Measurements from ENCODE around the gene SPATS1.

DNA sequence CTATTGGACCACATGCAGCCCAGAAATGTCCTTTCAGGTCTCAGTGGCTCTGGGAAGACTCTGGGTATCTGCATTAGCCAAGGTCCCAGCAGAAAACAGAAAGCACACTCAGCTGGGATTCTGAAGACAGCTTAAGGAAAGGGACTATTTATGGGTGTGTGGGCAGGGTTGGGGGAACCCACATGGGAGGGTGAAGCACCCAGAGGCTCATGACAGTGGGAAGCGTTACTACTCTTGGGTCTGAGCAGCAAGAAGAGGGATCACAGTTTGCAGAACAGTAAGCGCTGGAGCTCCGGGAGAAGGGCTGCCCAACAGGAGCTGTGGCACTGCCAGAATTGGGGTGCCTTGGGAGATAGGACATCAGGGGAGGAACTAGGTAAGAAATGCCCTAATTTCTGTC lies 32.6 kb downstream of the SPATS1 start:
- TF ChIP-seq, protein P1, sequence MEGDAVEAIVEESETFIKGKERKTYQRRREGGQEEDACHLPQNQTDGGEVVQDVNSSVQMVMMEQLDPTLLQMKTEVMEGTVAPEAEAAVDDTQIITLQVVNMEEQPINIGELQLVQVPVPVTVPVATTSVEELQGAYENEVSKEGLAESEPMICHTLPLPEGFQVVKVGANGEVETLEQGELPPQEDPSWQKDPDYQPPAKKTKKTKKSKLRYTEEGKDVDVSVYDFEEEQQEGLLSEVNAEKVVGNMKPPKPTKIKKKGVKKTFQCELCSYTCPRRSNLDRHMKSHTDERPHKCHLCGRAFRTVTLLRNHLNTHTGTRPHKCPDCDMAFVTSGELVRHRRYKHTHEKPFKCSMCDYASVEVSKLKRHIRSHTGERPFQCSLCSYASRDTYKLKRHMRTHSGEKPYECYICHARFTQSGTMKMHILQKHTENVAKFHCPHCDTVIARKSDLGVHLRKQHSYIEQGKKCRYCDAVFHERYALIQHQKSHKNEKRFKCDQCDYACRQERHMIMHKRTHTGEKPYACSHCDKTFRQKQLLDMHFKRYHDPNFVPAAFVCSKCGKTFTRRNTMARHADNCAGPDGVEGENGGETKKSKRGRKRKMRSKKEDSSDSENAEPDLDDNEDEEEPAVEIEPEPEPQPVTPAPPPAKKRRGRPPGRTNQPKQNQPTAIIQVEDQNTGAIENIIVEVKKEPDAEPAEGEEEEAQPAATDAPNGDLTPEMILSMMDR (IDR thresholded peaks at IDR 0.05), result no peak
- no peak for TF ChIP-seq POLR2A (IDR thresholded peaks at IDR 0.05; ENCODE audit: low read depth)
